Activated B cell treated with CpG ODN at 0.5 μM for 24 hours (primary cell): ENCODE results near the gene ANKRD36. TPM values are rescaled to one million over a fixed set of nuclear protein-coding genes. Genes with fewer than 3 reads are reported as not detected.
"Not testable (repeated sequence)": the region's sequence is repeated elsewhere in the genome, so short reads cannot be mapped to it uniquely, and the experiment has no call there.

Source experiments
- ATAC-seq: fragments of 200-7000 bp; cut with Tn5 transposase; one replicate; pipeline ENCODE4 v1.10.0; 2021; ENCODE audit warnings: low read depth, mild to moderate bottlenecking, moderate library complexity
- CTCF ChIA-PET: fragments of 350-600 bp; sonication (Branson Sonifier 250); formaldehyde crosslinking; loops from one replicate; lab custom pipeline; 2021; ENCODE audit warnings: antibody characterized with exemption; lab: Charles Lee
- POLR2A ChIA-PET: fragments of 350-600 bp; sonication (Branson Sonifier 250); formaldehyde crosslinking; loops from one replicate; lab custom pipeline; 2021; ENCODE audit warnings: antibody characterized with exemption; lab: Charles Lee
- DNase-seq: peaks from one replicate; pipeline ENCODE4 v3.0.0; 2022
- H3K27ac Mint-ChIP-seq: one replicate; pipeline ENCODE4 v1.8.0; 2020; ENCODE audit warnings: mixed read lengths
- H3K27me3 Mint-ChIP-seq: one replicate; pipeline ENCODE4 v1.8.0; 2021; ENCODE audit warnings: mixed read lengths
- H3K36me3 Mint-ChIP-seq: one replicate; pipeline ENCODE4 v1.8.0; 2021; ENCODE audit warnings: low read depth, mixed read lengths
- H3K4me1 Mint-ChIP-seq: one replicate; pipeline ENCODE4 v1.8.0; 2021; ENCODE audit warnings: mixed read lengths
- H3K4me3 Mint-ChIP-seq: one replicate; pipeline ENCODE4 v1.8.0; 2020; ENCODE audit warnings: mild to moderate bottlenecking, mixed read lengths
- H3K9me3 Mint-ChIP-seq: one replicate; pipeline ENCODE4 v1.8.0; 2020; ENCODE audit warnings: mixed read lengths
- intact Hi-C: fragments of 100-400 bp; cut with micrococcal nuclease; formaldehyde crosslinking; loops from one replicate; pipeline ENCODE4 v1.15.1; 2024
- total RNA-seq: library from RNA; stranded (reverse); gene quantifications from 2 replicates; pipeline ENCODE4 v1.2.3, GENCODE V29; 2022
- TF ChIP-seq, protein P1 (sequence below): fragments of 200-600 bp; IDR thresholded peaks from one replicate; pipeline ENCODE4 v1.8.0; 2022; ENCODE audit warnings: antibody characterized with exemption, mild to moderate bottlenecking

ANKRD36 gene
- total RNA-seq, 1 donor from 2014 or later = 34.5 TPM

DNA sequence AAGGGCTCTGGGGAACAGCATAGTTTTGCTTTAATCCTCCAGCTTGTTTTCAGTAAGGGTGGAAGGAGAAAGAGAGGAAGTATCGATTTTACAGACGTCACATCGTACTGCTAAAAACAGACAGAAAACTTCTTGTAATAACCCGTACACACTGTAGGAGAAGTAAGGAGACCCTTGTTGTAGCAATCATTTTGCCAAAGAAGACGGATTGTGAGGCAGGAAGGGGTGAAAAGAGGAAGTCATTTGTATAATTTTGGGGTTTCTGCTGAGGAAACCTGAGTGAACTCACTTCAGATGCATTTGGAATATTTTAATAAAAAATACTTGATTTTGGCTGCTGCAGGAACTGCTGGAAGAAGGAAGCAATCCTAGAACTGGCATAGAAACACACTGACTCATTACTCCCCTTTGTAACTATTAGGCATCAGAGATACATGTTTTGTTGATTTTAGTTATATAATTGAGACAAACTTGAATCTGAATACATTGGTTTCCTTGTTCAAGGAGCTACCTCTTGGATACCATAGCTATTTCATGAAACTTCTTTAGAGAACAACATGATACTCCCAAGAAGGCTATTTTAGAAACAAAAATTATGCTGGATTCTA is 89.8 kb downstream of the ANKRD36 start:
- H3K4me1 Mint-ChIP-seq, H3K27ac Mint-ChIP-seq, H3K27me3 Mint-ChIP-seq, intact Hi-C loops, H3K9me3 Mint-ChIP-seq, CTCF ChIA-PET, ATAC-seq, H3K4me3 Mint-ChIP-seq, POLR2A ChIA-PET, DNase-seq: not testable (repeated sequence)
- peaks cover 17% of the 10 kb centered on the region for H3K36me3 Mint-ChIP-seq

DNA sequence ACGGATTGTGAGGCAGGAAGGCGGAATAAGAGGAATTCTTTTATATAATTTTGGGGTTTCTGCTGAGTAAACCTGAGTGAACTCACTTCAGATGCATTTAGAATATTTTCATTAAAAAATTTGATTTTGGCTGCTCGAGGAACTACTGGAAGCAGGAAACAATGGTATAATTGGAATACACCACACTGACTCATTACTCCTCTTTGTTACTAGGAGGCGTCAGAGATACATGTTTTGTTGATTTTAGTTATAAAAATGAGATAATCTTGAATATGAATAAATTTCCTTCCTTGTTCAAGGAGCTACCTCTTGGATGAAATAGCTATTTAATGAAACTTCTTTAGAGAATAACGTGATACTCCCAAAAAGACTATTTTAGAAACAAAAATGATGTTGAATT is 97.4 kb downstream of the ANKRD36 start:
- Mint-ChIP-seq H3K36me3 (peaks cover 42% of the 10 kb centered on the region), H3K4me3 (no peak overlapping the region), H3K27me3 (no peaks in the 10 kb centered on the region), H3K4me1 (no peaks in the 10 kb centered on the region), H3K27ac (no peak overlapping the region), H3K9me3 (no peaks in the 10 kb centered on the region)
- ChIA-PET POLR2A (no interaction called here), CTCF (no interaction called here)
- ATAC-seq (no peak), DNase-seq (no peak)
- intact Hi-C loops = no loop called here
- TF ChIP-seq, protein P1, sequence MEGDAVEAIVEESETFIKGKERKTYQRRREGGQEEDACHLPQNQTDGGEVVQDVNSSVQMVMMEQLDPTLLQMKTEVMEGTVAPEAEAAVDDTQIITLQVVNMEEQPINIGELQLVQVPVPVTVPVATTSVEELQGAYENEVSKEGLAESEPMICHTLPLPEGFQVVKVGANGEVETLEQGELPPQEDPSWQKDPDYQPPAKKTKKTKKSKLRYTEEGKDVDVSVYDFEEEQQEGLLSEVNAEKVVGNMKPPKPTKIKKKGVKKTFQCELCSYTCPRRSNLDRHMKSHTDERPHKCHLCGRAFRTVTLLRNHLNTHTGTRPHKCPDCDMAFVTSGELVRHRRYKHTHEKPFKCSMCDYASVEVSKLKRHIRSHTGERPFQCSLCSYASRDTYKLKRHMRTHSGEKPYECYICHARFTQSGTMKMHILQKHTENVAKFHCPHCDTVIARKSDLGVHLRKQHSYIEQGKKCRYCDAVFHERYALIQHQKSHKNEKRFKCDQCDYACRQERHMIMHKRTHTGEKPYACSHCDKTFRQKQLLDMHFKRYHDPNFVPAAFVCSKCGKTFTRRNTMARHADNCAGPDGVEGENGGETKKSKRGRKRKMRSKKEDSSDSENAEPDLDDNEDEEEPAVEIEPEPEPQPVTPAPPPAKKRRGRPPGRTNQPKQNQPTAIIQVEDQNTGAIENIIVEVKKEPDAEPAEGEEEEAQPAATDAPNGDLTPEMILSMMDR = no peak

DNA sequence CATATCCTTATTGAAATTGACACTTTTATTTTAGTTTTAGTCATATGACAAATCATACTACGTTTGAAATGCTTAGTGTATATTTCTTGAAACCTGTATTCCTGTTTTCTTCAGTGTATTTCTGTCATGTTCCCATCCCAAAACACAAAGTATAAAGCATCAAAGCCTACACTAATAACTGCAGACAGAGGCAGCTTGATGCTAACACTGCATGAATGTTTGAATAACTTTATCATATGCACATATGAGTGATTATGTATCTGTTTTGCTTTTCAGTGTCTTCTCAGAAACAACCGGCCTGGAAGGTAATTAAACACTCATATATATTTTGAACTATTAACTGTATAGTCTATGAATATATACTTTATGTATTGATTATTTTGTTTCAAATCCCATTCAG is 102.1 kb downstream of the ANKRD36 start:
- POLR2A ChIA-PET, H3K4me1 Mint-ChIP-seq, CTCF ChIA-PET: not testable (repeated sequence)

DNA sequence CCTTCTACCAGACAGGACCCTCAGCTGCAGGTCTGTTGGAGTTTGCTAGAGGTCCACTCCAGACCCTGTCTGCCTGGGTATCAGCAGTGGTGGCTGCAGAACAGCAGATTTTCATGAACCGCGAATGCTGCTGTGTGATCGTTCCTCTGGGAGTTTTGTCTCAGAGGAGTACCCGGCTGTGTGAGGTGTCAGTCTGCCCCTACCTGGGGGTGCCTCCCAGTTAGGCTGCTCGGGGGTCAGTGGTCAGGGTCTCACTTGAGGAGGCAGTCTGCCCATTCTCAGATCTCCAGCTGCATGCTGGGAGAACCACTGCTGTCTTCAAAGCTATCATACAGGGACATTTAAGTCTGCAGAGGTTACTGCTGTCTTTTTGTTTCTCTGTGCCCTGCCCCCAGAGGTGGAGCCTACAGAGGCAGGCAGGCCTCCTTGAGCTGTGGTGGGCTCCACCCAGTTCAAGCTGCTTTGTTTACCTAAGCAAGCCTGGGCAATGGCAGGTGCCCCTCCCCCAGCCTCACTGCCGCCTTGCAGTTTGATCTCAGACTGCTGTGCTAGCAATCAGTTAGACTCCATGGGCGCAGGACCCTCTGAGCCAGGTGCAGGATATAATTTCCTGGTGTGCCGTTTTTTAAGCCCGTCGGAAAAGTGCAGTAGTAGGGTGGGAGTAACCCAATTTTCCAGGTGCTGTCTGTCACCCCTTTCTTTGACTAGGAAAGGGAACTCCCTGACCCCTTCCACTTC is 118.1 kb downstream of the ANKRD36 start:
- H3K4me1 Mint-ChIP-seq, POLR2A ChIA-PET, DNase-seq: not testable (repeated sequence)

More for the DNA sequence above, 102.1 kb downstream of the ANKRD36 start:
- H3K27ac Mint-ChIP-seq, H3K27me3 Mint-ChIP-seq, H3K4me3 Mint-ChIP-seq, H3K9me3 Mint-ChIP-seq, intact Hi-C loops, ATAC-seq, DNase-seq: not testable (repeated sequence)
- H3K36me3 Mint-ChIP-seq = peaks cover 40% of the 10 kb centered on the region

DNA sequence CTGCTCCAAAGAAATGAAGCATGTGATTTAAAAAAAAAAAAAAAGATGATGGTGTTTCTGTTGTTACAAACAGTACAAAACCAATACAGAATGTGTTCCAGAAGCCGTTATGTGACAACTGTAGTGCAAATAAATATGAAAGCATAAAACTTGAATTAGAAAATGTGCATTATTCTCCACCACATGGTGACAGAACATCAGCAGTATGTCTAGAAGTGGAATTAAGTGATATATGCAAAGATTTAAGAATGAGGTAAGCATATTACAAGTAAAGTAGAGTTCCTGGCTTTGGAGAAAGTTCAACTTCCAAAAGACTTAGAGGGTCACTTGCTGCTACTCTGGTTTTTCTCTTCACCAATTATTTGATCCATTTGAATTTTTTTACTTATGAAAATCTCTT is 120.0 kb downstream of the ANKRD36 start:
- H3K4me3 Mint-ChIP-seq, H3K27me3 Mint-ChIP-seq, intact Hi-C loops, H3K4me1 Mint-ChIP-seq, H3K27ac Mint-ChIP-seq, ATAC-seq, POLR2A ChIA-PET, DNase-seq, H3K9me3 Mint-ChIP-seq, CTCF ChIA-PET: not testable (repeated sequence)
- peaks cover 13% of the 10 kb centered on the region for H3K36me3 Mint-ChIP-seq

More for the DNA sequence above, 118.1 kb downstream of the ANKRD36 start:
- H3K9me3 Mint-ChIP-seq, CTCF ChIA-PET, ATAC-seq, H3K27ac Mint-ChIP-seq, intact Hi-C loops, H3K4me3 Mint-ChIP-seq, H3K27me3 Mint-ChIP-seq: not testable (repeated sequence)
- peaks cover 24% of the 10 kb centered on the region for H3K36me3 Mint-ChIP-seq

DNA sequence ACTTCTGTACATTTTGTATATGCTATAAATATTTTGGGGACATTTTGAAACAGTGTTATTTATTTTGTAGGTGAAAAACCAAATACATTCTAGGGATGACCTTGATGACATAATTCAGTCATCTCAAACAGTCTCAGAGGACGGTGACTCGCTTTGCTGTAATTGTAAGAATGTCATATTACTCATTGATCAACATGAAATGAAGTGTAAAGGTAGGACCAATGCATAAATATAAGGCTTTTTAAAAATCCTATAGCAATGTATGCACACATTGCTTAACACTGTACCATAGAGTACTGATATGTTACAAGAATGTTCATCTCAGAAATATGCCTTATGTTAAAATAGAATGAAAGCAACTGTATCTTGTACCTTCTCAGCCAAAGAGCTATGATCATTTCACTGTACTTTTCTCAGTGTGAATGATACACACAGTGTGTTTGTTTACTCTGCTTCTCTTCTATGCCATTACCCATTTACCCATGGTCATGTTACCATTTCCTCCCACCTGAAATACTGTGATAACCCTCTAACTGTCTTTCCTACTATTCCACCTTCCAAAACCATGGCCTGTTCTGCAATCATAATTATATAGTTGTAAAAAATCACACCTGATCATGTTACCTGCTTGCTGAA is 120.8 kb downstream of the ANKRD36 start:
- H3K27ac Mint-ChIP-seq = not testable (repeated sequence)

DNA sequence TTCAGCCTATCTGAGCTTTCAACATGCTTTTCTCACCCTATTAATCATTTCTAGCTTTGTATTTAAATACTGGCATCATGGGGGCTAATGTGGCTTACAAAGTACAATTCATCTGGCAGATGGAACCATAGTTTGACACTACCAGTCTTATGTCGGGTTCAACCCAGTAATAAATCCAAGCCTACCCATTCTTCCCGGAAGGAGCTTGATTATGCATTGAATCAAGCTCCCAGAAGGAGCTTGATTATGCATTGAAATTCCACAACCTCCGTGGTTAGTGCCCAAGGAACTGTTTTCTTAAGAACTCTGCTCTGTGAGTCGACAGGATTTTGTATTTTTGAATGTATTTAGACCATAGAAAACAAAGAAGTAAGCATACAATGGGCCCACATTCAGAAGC is 148.2 kb downstream of the ANKRD36 start:
- H3K27ac Mint-ChIP-seq, H3K4me1 Mint-ChIP-seq, POLR2A ChIA-PET, intact Hi-C loops, H3K36me3 Mint-ChIP-seq, DNase-seq, ATAC-seq, CTCF ChIA-PET, H3K9me3 Mint-ChIP-seq, H3K4me3 Mint-ChIP-seq, H3K27me3 Mint-ChIP-seq: not testable (repeated sequence)

More for the DNA sequence above, 120.8 kb downstream of the ANKRD36 start:
- intact Hi-C loops, CTCF ChIA-PET, H3K4me1 Mint-ChIP-seq, H3K4me3 Mint-ChIP-seq, H3K27me3 Mint-ChIP-seq, H3K9me3 Mint-ChIP-seq, POLR2A ChIA-PET, ATAC-seq, DNase-seq: not testable (repeated sequence)
- H3K36me3 Mint-ChIP-seq = peaks cover 12% of the 10 kb centered on the region

DNA sequence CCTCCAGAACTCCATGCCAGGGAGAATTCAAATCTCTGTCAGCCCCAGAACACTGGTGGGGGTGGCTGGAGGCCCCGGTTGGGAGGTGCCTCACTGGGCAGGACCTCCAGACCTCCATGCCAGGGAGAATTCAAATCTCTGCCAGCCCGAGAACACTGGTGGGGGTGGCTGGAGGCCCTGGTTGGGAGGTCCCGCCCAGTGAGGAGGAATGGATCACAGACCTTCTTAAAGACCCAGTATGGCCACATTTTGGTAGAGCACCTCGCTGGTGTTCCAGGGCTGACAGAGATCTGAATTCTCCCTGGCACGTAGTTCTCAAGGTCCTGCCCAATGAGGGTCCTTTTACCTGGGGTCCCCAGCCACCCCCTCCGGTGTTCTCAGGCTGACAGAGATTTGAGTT is 153.5 kb downstream of the ANKRD36 start:
- H3K36me3 Mint-ChIP-seq, H3K27ac Mint-ChIP-seq, H3K4me1 Mint-ChIP-seq, H3K9me3 Mint-ChIP-seq, H3K4me3 Mint-ChIP-seq, ATAC-seq, DNase-seq, intact Hi-C loops, H3K27me3 Mint-ChIP-seq, POLR2A ChIA-PET, CTCF ChIA-PET: not testable (repeated sequence)
